ENCODE data around the gene IL17B.

Gene IL17B

GRCh38 chr5:149379177-149379761 is at the start of gene IL17B:
Gene IL17B, minus strand, starts transcription at chr5:149379292. Its CDS starts 67 bp downstream, at chr5:149379225.
- DNase-seq, result no peak

- no peak for DNase-seq
Measured at GRCh38 chr5:149428032-149428431, 48.9 kb upstream of the IL17B start.

GRCh38 chr5:149427374-149427773 is 48.3 kb upstream of the IL17B start:
- no peak for DNase-seq

GRCh38 chr5:149426931-149427330 is 47.8 kb upstream of the IL17B start:
- DNase-seq, result no peak

GRCh38 chr5:149425729-149426128 is 46.6 kb upstream of the IL17B start:
- no peak for DNase-seq

GRCh38 chr5:149424371-149425315 is 45.6 kb upstream of the IL17B start:
- no peak for DNase-seq

GRCh38 chr5:149423794-149424268 is 44.7 kb upstream of the IL17B start:
- DNase-seq, result no peak

GRCh38 chr5:149423049-149423793 is 44.1 kb upstream of the IL17B start:
- DNase-seq, result no peak

GRCh38 chr5:149422366-149423048 is 43.4 kb upstream of the IL17B start:
- no peak for DNase-seq

GRCh38 chr5:149421834-149422233 is 42.7 kb upstream of the IL17B start:
- no peak for DNase-seq

GRCh38 chr5:149421372-149421685 is 42.2 kb upstream of the IL17B start:
- DNase-seq, result no peak

GRCh38 chr5:149420545-149421371 is 41.7 kb upstream of the IL17B start:
- DNase-seq, result no peak

- no peak for DNase-seq
Measured at GRCh38 chr5:149419859-149420544, 40.9 kb upstream of the IL17B start.

GRCh38 chr5:149419532-149419858 is 40.4 kb upstream of the IL17B start:
- DNase-seq, result no peak

- DNase-seq, result no peak
Measured at GRCh38 chr5:149418910-149419531, 39.9 kb upstream of the IL17B start.

GRCh38 chr5:149417711-149418368 is 38.7 kb upstream of the IL17B start:
- no peak for DNase-seq

- DNase-seq, result no peak
Measured at GRCh38 chr5:149416987-149417710, 38.1 kb upstream of the IL17B start.

- no peak for DNase-seq
Measured at GRCh38 chr5:149415066-149415967, 36.2 kb upstream of the IL17B start.

All from stimulated activated CD4-positive, alpha-beta T cell treated with anti-CD3 and anti-CD28 coated beads, Interleukin-2, amount 100 ng/mL, for 48 hours (primary cell).